Inflammatory macrophage (primary cell): ENCODE measurements around the gene SDK1.
"Not testable (repeated sequence)": the region's sequence is repeated elsewhere in the genome, so short reads cannot be mapped to it uniquely, and the experiment has no call there.

Source experiments
- DNase-seq, 2 donors: peaks; one replicate each; pipeline ENCODE4 v3.0.0-alpha.2; 2020 to 2022

The SDK1 gene

DNA sequence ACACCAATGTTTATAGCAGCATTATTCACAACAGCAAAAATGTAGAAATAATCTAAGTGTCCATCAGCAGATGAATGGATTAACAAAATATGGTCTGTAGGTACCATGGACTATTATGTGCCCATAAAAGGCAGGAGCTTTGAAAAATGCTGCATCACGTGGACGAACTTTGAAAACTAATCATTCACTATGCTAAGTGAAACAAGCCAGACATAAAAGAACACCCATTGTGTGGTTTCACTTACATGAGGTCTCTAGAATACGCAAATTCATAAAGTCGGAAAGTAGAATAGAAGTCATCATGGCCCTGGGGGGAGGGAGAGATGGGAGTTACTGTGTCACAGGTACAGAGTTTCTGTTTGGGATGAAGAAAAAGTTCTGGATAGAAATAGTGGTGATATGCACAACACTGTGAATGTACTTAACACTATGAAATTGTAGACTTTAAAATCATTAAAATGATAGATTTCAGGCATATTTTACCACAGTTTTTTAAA, 377.3 kb downstream of the SDK1 start:
- no peak for DNase-seq

DNA sequence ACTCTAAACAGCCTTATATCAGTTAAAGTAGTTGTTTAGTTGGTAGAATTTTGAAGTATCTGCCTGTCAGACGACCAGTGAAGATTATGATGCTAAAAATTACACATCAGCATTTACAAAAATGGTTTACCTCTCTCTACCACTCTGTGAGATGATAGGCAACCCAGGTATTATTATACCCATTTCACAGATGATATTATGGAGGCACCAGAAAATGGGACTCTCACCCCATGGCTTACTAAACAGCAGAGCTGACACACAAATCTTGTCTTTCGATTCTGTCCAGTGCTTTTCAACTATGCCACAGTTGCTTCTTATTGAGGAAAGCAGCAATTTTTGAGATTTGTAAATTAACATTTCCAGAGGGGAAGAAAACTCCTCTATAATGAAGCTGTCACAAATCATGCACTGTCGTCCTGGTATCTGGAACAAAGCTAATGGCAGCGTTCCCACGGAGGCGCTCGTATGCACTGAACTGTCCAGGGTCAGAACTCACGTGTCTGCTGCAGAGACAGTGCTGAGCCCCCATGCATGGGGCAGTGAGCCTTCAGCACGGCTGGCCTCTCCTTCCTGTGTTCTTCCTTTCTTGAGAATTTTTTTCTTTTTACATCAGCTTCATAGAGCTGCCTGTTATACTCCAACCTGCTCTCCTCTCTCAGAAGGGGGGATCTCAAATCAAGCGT, 381.1 kb downstream of the SDK1 start:
- DNase-seq, result no peak

DNA sequence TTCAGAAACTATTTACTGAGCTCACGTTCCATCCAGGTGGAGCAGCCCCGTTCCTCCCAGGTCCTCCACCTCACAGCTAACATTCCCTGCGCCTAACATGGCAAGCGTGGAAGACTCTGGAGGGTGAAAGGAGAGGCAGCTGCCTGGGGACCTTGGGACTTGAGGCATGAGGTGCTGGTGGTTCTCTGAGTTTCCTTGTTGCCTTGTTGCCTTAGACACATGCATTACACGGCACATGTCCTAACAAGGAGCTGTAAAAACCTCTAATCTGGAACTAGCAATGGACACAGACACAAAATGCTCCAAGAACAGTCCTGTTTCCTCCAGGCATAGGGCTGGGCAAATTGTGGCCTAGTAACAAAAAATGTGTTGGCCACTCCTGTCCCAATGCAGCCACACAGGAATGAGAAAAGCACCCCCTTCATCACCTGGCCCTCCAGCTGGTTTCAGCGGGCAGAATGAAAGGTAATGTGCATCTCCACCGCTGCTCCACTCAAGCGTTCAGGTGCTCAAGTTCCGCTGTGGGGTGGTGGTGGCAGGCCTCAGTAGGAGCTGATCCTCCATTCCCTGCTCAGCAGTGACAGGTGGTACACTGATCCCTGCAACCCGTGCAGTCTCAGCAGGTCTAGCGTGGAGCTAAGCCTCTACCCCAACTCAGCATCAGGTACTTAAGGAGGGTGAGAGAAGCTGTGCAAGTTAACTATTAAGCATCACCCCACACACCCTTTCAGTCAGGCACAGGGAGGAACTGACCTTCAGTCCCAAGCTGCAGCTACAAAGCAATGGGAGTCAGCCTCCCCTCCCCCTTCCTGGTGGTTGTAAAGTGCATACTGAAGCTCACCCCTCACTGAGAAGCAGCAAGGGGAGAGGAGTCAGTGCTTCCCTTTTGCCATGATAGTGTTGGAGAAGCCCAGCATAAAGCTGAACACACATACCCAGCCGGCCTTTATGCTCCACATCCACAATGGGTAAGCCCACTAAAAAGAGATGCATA, 382.8 kb downstream of the SDK1 start:
- no peak for DNase-seq

DNA sequence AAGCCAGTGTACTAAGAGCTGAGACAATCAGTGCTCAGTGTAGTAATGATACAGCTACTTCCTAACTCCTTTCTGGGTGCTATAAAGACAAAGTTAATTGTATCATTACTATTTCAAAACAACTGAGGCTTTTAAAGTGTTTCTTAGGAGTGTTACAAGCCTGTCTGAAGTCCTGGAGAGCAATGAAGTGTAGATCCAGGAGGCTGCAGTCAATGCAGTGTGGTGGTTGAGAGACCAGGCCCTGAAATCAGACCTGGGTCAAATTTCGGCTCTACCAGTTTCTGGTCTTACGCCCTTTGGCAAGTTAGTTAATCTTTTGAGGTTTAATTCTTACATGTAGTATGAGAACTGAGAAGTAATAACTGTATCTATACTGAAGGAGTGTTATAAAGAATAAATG, 387.0 kb downstream of the SDK1 start:
- no peak for DNase-seq

DNA sequence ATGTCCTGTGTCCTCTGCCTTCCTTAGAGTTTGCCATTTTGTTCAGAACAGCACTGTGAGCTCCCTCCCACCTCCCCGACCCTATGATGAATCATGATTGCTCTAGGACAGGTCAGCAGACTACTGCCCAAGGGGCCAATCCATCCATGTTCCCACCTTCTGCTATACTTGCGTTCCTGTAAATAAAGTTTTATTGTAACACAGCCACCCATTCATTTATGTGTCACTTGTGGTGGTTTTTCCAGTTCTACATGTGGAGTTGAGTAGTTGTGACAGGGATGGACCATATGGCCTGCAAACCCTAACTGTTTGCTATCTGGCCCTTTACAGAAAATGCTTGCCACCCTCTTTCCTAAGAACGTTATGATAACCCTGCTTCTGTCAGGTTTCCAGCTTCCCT, 387.8 kb downstream of the SDK1 start:
- DNase-seq, result no peak

DNA sequence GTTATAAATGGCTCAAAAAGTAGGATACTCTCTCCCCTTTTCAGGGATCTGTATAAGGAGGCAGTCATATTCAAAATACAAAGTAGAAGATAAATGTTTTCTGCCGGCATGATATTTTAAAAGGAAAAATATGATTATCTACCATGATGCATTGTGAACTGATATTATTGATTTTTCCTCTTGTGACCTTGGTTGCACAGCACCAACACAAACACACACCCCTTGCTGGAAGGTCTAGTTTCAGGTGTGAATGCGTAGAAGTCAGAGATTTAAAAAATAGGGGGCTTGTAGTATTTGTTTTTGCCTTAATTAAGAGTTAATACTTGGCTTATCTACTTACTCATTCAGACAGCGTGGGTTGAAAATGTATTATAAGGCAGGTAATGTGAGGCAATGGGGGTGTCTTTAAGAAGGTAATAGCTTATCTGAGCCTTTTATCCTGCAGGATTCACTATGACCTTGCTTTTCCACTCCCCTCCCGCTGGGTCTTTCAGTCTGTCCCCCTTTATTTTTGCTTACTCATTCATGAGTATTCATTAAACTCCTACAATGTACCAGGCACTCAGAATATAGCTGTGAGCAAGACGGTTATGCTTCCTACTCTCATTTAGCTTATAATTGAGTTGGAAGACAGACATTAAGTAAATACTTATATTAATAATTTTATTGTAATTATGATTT, 390.6 kb downstream of the SDK1 start:
- no peak for DNase-seq

DNA sequence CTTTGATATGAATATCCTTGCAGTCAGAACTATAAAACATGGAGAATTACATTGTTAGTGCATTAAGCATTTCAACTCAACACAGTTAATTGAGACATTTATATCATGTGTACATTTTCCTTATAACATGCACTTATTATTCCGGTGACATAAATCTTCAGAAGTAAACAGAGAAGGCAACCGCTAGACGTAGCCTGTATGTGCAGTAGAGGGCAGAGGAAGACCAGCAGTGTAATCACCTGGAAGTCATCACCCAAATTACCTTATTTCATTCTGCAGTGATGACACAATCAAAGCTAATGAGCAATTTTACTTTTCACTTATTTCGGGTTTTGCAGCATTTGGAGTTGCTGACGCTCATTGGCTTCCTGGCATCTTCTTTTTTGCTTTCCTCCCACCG, 394.6 kb downstream of the SDK1 start:
- no peak for DNase-seq

DNA sequence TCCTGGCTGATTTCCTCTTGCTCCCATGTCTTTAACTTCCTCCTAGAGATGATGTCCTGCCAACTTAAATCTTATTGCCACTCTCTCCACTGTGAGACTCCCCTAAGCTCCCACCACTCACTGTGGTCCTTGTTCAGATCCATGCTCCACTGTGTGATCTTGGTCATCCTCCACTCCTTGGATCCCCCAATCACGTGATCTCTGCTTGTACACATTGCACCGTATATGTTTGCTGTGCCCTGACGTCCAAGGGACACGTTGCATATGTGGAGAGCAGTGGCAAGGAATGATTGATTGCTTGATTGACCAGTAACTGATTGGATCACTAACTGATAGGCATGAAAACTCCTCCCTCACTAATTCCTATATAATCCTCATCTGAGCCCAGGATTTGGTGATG, 395.1 kb downstream of the SDK1 start:
- DNase-seq, result no peak

DNA sequence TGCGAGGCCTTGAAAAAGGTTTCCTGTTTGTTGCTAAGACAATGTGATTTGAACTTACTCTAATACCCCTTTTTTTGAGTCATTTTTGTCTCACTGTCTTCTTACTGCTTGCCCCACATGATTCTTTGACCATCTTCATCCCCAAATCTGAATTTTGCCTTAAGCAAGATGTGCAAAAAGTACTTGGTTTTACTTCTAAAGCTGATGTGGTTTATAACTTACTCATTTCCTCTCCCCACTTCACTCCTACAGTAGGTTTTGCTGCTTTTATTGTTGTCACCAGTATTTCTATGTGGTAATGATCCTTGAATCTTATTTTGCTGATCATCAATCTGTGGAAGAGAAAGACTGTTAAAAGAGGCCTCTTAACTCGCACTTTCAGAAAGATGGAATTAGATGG, 396.4 kb downstream of the SDK1 start:
- DNase-seq, result no peak

DNA sequence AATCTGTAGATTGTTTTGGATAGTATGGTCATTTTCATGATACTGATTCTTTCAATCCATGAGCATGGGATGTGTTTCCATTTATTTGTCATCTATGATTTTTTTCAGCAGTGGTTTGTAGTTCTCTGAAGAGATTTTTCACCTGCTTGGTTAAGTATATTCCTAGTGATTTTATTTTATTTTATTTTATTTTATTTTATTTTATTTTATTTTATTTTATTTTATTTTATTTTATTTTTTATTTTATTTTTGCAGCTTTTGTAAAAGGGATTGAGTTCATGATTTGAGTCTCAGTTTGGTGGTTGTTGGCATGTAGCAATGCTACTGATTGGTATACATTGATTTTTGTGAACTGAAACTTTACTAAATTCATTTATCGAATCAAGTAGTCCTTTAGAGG, 404.2 kb downstream of the SDK1 start:
- DNase-seq, result no peak

DNA sequence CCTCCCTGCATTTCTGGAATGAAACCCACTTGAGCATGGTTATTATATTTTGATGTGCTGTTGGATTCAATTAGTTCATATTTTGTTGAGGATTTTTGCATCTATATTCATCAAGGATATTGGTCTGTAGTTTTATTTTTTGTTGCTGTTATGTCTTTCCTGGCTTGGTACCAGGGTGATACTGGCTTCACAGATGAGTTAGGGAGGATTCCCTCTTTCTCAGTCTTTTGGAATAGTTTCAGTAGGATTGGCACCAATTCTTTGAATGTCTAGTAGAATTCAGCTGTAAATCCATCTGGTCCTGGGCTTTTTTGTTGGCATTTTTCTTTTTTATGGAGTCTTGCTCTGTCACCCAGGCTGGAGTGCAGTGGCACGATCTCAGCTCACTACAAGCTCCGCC, 405.0 kb downstream of the SDK1 start:
- not testable (repeated sequence) for DNase-seq

DNA sequence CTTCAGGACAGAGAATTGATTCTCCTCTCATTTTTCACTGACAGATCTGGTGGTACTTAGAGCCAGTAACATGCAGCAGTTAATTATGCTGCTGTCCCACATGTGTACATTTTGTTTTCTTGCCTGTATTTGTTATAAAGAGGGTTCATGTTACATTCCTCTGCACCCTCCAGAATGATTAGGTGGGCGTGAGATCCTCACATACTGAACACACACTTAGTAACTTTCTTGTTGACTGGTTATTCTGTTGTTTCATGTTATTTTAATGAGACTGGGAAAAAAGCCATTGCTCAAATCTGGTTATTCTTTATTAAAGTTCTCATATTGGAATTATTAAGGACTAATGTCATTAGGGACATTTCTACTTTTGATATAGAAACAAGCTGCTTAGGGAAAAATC, 409.1 kb downstream of the SDK1 start:
- no peak for DNase-seq

DNA sequence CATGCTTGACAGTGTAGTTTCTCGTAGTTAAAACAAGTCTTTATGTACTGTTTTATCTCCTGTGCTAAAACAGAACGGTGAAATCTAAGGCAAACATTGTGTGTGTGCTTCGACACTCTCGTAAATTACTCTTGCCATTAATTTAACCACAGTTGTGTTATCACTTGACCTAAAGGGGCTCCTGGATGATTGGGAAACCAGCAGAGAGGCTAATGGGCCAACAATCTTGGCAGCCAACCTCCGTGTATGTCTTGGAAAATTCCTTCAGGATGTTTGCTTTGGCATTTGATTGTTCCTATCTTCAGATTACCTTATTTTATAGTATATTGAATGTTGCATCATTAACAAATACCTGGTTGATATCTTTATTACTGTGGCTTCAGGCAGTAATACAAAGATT, 409.5 kb downstream of the SDK1 start:
- no peak for DNase-seq

DNA sequence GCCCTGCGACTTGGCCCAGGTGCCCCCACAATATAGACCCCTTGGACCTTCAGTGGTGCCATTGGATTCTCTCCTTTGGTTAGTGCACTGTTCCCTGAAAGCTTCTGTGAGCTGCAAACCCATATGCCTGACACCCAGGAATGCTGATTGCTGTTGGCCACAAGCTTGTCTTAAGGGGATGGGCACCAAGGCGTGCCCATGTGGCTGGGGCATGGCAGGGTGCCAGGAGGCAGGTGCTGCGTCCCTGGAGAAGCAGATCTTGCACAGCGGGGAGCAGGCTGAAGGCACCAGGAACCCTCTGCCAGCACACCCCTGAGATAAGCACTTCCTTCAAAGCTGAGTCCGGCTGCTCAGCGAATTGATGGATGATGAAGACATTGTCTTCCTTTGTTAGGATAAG, 411.8 kb downstream of the SDK1 start:
- DNase-seq, result no peak

DNA sequence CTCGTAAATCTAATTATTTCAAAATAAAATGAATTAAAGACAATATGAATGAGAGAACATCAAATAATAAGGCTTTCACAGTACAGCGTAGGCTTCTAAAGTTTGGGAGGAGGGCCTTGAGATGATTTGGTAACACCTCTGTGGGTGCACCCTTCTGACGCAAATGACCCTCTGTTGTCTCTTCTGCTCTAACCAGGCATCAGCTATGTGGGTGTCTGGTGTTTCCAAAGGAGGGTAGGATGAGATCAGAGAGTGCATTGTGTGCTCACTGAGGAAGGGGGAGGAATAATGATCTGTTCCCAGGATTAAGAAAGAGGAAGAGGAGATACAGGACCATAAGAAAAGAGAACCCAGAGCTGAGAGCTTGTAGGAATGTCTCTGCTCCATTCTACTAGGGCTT, 420.4 kb downstream of the SDK1 start:
- peak in 1 of 2 donors; percentile 3 for DNase-seq

DNA sequence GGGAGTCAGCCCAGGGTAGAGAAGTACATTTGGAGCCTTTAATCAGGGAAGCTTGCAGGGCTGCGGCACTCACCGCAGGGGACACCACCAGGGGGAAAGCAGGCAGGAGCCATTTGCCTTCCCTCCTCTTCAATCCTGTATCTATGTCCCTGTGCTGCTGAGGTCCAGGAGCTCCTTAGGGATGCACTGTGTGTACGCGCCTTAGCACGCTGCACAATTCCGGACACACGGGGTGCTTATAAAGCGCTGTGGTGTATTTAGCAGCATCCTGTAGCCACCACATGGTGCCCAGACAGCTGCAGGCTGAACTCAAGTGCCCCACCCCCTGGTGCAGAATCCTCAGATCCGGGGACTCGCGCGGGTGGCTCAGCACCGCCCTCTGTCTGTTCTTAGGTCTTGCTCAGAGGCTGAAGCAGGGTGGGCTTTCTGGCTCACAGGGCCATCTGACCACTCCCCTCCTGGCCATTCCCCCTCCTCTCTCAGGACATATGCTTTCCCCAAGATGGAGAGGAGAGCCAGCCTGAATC, 421.4 kb downstream of the SDK1 start:
- DNase-seq, result no peak

DNA sequence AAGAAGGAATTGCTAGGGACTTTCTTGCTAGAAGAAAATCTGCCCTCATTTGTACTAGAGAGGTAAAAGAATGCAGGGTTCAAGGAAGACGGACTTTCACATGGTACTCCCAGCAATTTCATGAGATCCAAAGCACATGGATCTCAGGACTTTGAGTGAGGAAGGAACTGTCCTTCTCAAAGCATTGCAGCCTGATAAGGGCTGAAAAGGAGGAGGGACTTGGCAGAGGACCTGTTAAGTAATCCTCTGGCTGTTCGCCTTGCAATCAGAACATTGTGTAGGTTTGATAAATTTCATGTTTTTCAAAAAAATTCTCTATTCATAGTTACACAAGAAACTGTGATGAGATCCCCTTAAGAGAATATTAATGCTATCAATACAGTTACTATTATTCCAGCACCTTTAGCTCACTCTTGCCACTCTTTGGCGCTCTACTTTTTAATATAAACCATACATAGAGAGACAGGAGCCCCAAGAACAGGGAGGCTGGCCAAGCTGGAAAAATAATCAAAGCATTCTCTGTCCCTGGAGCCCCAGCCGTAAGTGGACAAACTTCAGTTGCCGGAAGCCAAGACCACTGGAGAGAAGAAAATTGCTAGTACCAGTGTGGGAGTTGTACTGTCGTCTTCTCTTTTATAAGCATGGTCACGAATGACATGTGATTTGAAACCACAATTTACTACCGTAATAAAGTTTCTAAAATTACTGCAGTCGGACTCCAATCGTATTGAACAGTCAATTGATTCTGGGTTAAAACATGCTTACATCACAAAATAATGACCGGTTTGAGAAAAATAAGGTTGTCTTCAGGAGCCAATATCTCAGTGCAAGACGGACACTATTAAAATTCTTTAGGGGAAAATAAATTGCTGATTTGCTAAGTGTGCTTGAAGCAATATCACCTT, 424.4 kb downstream of the SDK1 start:
- no peak for DNase-seq

DNA sequence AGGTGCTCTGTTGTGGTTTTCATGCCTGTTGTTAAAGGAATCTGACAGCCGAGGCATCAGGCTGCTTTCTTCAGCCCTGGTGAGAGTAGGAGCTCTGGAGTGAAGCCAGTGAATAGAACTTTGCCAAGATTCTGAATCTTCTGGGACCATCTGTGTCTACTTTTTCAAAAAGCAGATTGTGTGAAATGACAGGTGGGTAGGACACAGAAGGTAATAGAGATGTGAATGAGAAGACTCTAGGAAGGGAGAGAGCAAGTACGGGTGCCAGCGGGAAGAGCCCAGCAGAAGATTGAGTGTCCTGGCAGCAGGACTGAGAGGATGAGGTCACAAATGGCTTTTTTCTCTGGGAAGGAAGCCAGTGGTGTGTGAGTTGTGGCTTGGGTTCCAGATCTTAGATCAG, 429.2 kb downstream of the SDK1 start:
- no peak for DNase-seq

DNA sequence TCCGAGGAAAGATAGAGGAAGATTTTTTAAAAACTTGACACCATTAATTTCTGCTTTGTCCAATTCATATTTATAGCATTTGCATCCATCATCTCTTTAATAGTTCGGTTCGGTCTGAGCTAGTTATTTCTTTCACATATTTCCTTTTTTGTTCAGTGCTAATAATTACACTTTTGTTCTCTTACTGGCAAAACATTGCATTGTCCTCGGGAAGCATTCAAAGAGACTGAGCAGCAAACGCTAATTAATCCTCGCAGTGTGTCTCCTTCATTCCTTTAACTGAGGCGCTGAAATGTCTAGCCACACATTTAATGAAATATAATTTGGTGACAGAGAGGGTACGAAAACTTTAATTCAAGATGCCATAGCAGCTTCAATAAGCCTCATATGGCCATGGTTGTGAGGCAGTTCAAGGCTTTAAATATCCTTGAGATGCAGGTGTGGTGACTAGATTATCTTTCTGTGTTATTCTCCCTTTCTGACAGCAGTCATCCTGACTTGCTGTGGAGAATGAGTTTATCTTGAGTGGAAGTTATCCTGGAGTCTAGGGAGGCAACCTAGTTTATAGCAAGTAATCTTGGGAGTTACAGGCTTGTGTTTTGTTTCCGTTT, 431.4 kb downstream of the SDK1 start:
- DNase-seq, result no peak

DNA sequence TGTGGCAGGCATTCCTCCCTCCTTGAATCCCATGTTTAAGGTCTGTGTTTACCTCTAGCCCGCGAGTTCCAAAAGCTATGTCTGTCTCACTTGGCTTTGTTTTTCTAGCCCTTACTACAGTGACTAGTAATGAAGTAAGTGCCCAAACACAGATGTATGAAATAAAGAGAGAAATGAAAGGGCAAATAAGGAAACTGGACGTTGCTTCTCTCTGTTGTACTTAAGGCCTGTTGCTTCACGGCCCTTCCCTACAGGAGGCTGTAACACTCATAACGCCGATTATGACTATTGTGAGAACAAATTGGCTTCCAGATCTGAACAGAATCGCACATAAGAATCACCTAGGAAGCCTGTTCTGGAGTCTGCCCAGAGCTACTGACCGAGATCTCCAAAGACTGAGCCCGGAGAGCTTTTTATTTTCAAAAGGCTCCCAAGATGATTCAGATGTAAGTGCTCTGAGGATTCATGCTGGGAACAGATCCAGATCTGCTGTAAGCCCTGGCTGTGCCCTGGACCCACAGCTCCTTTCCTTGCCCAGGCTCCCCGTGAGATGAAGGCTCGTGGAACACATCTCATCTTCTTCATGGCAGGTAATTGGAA, 432.6 kb downstream of the SDK1 start:
- no peak for DNase-seq

DNA sequence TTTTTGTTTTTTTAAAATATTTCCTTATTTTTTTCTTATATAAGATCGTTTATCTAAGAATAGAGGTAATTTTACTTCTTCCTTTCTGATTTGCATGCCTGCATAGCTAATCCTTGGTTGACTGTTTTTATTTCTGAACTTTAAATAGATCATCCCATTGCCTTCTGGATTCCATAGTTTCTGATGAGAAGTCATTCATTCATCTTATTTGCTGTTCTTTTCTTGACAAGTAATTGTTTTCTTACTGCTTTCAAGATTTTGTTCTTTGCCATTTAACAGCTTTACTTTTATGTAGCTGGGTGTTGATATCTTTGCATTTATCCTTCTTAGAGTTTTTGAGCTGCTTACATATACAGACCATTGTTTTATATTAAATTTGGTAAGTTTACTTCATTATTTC, 437.9 kb downstream of the SDK1 start:
- no peak for DNase-seq
